Upper lobe of left lung (tissue), 6 donors: Measurements from ENCODE around the gene ADAM12. TPM values are rescaled to one million over a fixed set of nuclear protein-coding genes. Genes with fewer than 3 reads are reported as not detected.

Source experiments
- ATAC-seq, 2 donors: fragments of 200-7000 bp; cut with Tn5 transposase; one replicate each; pipeline ENCODE4 v1.9.1; 2022; ENCODE audit warnings: mild to moderate bottlenecking in 2 of 2, moderate library complexity in 2 of 2; ENCODE audit not compliant: low FRiP score in 2 of 2
- DNase-seq, 2 donors: peaks; one replicate each; pipeline ENCODE4 v3.0.0-alpha.2; 2019 to 2020
- H3K27ac ChIP-seq, 4 donors: fragments of 200-600 bp; sonication (generic); one replicate each; pipeline ENCODE4 v1.5.1; 2016 to 2019
- H3K27me3 ChIP-seq, 4 donors: fragments of 200-600 bp; sonication (generic); one replicate each; pipeline ENCODE4 v1.5.1; 2017 to 2019
- H3K36me3 ChIP-seq, 4 donors: fragments of 200-600 bp; sonication (generic); one replicate each; pipeline ENCODE4 v1.5.1; 2016 to 2019
- H3K4me1 ChIP-seq, 4 donors: fragments of 200-600 bp; sonication (generic); one replicate each; pipeline ENCODE4 v1.5.1; 2018 to 2019
- H3K4me3 ChIP-seq, 4 donors: fragments of 200-600 bp; sonication (generic); one replicate each; pipeline ENCODE4 v1.5.1; 2017 to 2019; ENCODE audit warnings: mild to moderate bottlenecking in 2 of 4, moderate library complexity in 1 of 4
- H3K9me3 ChIP-seq, 4 donors: fragments of 200-600 bp; sonication (generic); one replicate each; pipeline ENCODE4 v1.5.1; 2018 to 2019
- CTCF ChIP-seq, 6 experiments: fragments of 450-650 bp in 4 of 6; fragments of 200-600 bp in 2 of 6; sonication (generic) in 2 of 6; IDR thresholded peaks; one replicate each; pipeline ENCODE4 v1.5.1; 2016 to 2019; ENCODE audit warnings: antibody characterized with exemption in 6 of 6
- EP300 ChIP-seq, 4 donors: sonication (generic); formaldehyde crosslinking; IDR thresholded peaks; one replicate each; pipeline ENCODE4 v1.5.1; 2017; ENCODE audit warnings: antibody characterized with exemption in 4 of 4, control low read depth in 2 of 4
- POLR2A ChIP-seq, 4 donors: fragments of 450-650 bp; IDR thresholded peaks; one replicate each; pipeline ENCODE4 v1.5.1; 2016 to 2017; ENCODE audit warnings: antibody characterized with exemption in 4 of 4, mild to moderate bottlenecking in 2 of 4
- POLR2AphosphoS5 ChIP-seq, 2 donors: sonication (generic); formaldehyde crosslinking; IDR thresholded peaks; one replicate each; pipeline ENCODE4 v1.5.1; 2017; ENCODE audit warnings: antibody characterized with exemption in 2 of 2
- WGBS, 2 donors: methylation state at CpG; one replicate each; pipeline ENCODE4 v1.1.5; 2017 to 2018; 5-methylcytosine and 5-hydroxymethylcytosine counted together
- total RNA-seq, 6 donors: library from RNA; depleted of rRNA in 4 of 6; stranded (reverse); fragments of >200 nt in 4 of 6; gene quantifications; one replicate each; pipeline versions ENCODE4 v1.1.0 to v1.2.1, GENCODE V29; 2016 to 2021
- donor health status: DM: no; HTN: no; CAD: no; lungs with moderate emphysema.
- donor health status: DM: no; HTN: yes; CAD: no; lungs with severe emphysema.

Gene ADAM12
- total RNA-seq, 6 donors from 2014 or later = 0.44 to 3.7 (median 0.82) TPM

- Histone ChIP-seq H3K27me3 (no peaks in the 10 kb centered on the region), H3K27ac (no peak overlapping the region), H3K4me1 (no peaks in the 10 kb centered on the region), H3K9me3 (no peaks in the 10 kb centered on the region), H3K36me3 (no peaks in the 10 kb centered on the region), H3K4me3 (no peak overlapping the region)
- WGBS, 2 donors = 79 to 81% methylated on average over 7 to 10 of the region's 10 CpGs
- DNase-seq = peak in 1 of 2 donors; percentile 13
- TF ChIP-seq EP300 (IDR thresholded peaks at IDR 0.05) (no peak), POLR2AphosphoS5 (IDR thresholded peaks at IDR 0.05) (no peak), POLR2A (IDR thresholded peaks at IDR 0.05) (no peak), CTCF (IDR thresholded peaks at IDR 0.05) (no peak)
- ATAC-seq = peak in 1 of 2 donors; percentile 51
Measured at GRCh38 chr10:126013489-126014281, 374.6 kb downstream of the ADAM12 start.

GRCh38 chr10:126012485-126012884 lies 375.8 kb downstream of the ADAM12 start:
- 96 to 100% methylated on average over 2 of the region's 2 CpGs for WGBS, 2 donors

GRCh38 chr10:126011995-126012394 lies 376.3 kb downstream of the ADAM12 start:
- Histone ChIP-seq H3K4me1 (no peaks in the 10 kb centered on the region), H3K36me3 (no peaks in the 10 kb centered on the region), H3K27ac (no peak overlapping the region), H3K27me3 (no peaks in the 10 kb centered on the region), H3K9me3 (no peaks in the 10 kb centered on the region), H3K4me3 (no peak overlapping the region)
- DNase-seq (no peak), ATAC-seq (no peak)
- TF ChIP-seq POLR2A (IDR thresholded peaks at IDR 0.05) (no peak), POLR2AphosphoS5 (IDR thresholded peaks at IDR 0.05) (no peak), EP300 (IDR thresholded peaks at IDR 0.05) (no peak), CTCF (IDR thresholded peaks at IDR 0.05) (no peak)
- 72 to 73% methylated on average over 5 of the region's 5 CpGs for WGBS, 2 donors

More at GRCh38 chr10:126012485-126012884, 375.8 kb downstream of the ADAM12 start:
- H3K27me3 ChIP-seq = no peaks in the 10 kb centered on the region
- TF ChIP-seq POLR2A (IDR thresholded peaks at IDR 0.05) = no peak
- TF ChIP-seq EP300 (IDR thresholded peaks at IDR 0.05) = no peak
- TF ChIP-seq POLR2AphosphoS5 (IDR thresholded peaks at IDR 0.05) = no peak
- TF ChIP-seq CTCF (IDR thresholded peaks at IDR 0.05) = no peak
- DNase-seq (no peak), ATAC-seq (no peak)
- H3K4me1 ChIP-seq = no peaks in the 10 kb centered on the region
- no peaks in the 10 kb centered on the region for H3K36me3 ChIP-seq
- H3K27ac ChIP-seq = no peak overlapping the region
- H3K4me3 ChIP-seq = no peak overlapping the region
- no peaks in the 10 kb centered on the region for H3K9me3 ChIP-seq

- 94 to 95% methylated on average over 7 of the region's 7 CpGs for WGBS, 2 donors
- Histone ChIP-seq H3K4me1 (no peaks in the 10 kb centered on the region), H3K4me3 (no peak overlapping the region), H3K27ac (no peak overlapping the region), H3K36me3 (no peaks in the 10 kb centered on the region), H3K9me3 (no peaks in the 10 kb centered on the region), H3K27me3 (no peaks in the 10 kb centered on the region)
- no peak for ATAC-seq
- no peak for DNase-seq
- no peak for TF ChIP-seq POLR2AphosphoS5 (IDR thresholded peaks at IDR 0.05)
- TF ChIP-seq CTCF (IDR thresholded peaks at IDR 0.05) = no peak
- TF ChIP-seq POLR2A (IDR thresholded peaks at IDR 0.05) = no peak
- TF ChIP-seq EP300 (IDR thresholded peaks at IDR 0.05) = no peak
Measured at GRCh38 chr10:126009650-126010049, 378.6 kb downstream of the ADAM12 start.

- Histone ChIP-seq H3K36me3 (no peaks in the 10 kb centered on the region), H3K4me1 (no peaks in the 10 kb centered on the region), H3K9me3 (no peaks in the 10 kb centered on the region), H3K27ac (no peak overlapping the region), H3K4me3 (no peak overlapping the region), H3K27me3 (no peaks in the 10 kb centered on the region)
- ATAC-seq = no peak
- WGBS, 2 donors = 96 to 98% methylated on average over 2 of the region's 2 CpGs
- TF ChIP-seq POLR2A (IDR thresholded peaks at IDR 0.05) (no peak), CTCF (IDR thresholded peaks at IDR 0.05) (no peak), POLR2AphosphoS5 (IDR thresholded peaks at IDR 0.05) (no peak), EP300 (IDR thresholded peaks at IDR 0.05) (no peak)
- DNase-seq = no peak
Measured at GRCh38 chr10:126006906-126007305, 381.4 kb downstream of the ADAM12 start.
